Large intestine (tissue), 3 donors: ENCODE measurements around the gene GNAZ. TPM values are rescaled to one million over a fixed set of nuclear protein-coding genes. Genes with fewer than 3 reads are reported as not detected.

Experiments used
- DNase-seq, 2 donors: peaks; one replicate each; pipeline versions ENCODE4 v3.0.0 to v3.0.0-alpha.2; 2013
- H3K27ac ChIP-seq: one replicate; pipeline ENCODE4 v1.5.1; 2013; ENCODE audit warnings: low read length
- H3K27me3 ChIP-seq: 2 replicates; pipeline ENCODE4 v1.6.1; 2013; ENCODE audit warnings: low read length; ENCODE audit not compliant: control insufficient read depth, insufficient read depth
- H3K36me3 ChIP-seq: 2 replicates; pipeline ENCODE4 v1.6.1; 2013; ENCODE audit warnings: low read length; ENCODE audit not compliant: control insufficient read depth, insufficient read depth
- H3K4me1 ChIP-seq: one replicate; pipeline ENCODE4 v1.6.1; 2013; ENCODE audit warnings: low read length; ENCODE audit not compliant: control insufficient read depth, insufficient read depth
- H3K4me3 ChIP-seq: one replicate; pipeline ENCODE4 v1.5.1; 2013; ENCODE audit warnings: low read length
- H3K9me3 ChIP-seq: one replicate; pipeline ENCODE4 v1.6.1; 2013; ENCODE audit warnings: mild to moderate bottlenecking, low read depth, low read length, moderate library complexity; ENCODE audit not compliant: control insufficient read depth
- WGBS: methylation state at CpG from one replicate; pipeline ENCODE4 v1.1.5; 2013; ENCODE audit warnings: low lambda C conversion rate; ENCODE audit not compliant: insufficient coverage; 5-methylcytosine and 5-hydroxymethylcytosine counted together
- polyA plus RNA-seq: library from polyadenylated mRNA; unstranded; fragments of 120-200 nt; gene quantifications from one replicate; pipeline ENCODE4 v1.2.1, GENCODE V29; 2013

Gene GNAZ
- polyA plus RNA-seq, 1 donor: 4.6 TPM

DNA sequence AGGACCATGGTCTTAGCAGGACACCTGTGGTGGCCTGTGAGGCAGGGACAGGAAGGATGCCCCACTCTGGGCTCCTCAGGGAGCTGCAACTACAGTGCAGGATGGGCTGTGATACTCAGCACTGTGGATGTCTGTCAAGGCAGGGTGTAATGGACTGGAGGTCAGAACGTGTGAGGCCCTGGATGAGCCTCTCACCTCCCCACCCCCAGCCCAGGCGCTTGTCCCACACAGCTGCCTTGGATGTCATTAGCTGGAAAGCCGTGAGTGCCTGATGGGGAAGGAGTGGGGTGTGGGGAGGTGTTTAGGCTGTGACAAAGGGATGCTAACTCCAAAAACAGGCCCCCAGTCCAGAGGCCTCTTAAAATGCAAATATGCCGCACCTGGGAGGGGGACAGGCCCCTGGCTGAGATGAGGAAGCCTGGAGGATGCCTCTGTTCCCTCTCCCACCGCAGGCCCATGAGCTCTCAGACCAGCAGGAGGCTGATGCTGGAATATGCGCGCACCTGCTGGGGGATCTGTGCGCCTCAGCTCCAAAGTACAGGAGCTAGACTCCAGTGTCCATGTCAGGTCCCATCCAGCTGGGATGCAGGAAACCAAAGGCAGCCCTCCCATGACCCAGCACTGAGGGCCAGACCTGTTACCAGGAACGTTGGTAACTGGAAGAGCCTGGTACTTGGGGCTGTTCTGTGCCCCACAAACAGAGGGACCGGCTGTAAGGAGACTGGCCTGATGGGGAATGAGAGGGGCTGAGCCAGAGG is 46.4 kb downstream of the GNAZ start:
- no CpG with 5 or more reads among the region's 10 CpGs for WGBS
- Histone ChIP-seq H3K36me3 (no peaks in the 10 kb centered on the region), H3K27me3 (no peaks in the 10 kb centered on the region), H3K9me3 (no peaks in the 10 kb centered on the region), H3K4me1 (no peaks in the 10 kb centered on the region), H3K4me3 (no peak overlapping the region), H3K27ac (no peak overlapping the region)
- DNase-seq: no peak

DNA sequence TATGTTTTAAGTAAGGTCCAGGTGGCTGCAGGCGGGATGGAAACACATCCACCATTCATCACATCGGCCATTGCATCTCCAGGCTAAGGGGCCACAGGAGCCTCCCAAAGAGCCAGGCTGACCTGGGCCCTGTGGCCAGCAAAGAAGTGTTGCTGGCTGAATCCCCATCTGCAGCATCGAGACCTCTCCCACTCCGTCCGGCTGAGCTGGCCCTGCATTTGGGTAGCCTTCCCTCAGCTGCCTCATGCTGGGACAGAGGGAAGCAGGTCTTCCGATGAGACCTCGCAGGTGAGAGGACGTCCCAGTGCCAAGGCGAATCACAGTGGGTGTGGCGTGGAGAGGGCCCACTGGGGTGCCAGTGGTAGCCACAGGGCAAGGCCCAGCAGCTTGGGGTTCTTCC is 47.0 kb downstream of the GNAZ start:
- H3K36me3 ChIP-seq: no peaks in the 10 kb centered on the region
- no CpG with 5 or more reads among the region's 10 CpGs for WGBS
- H3K4me1 ChIP-seq: no peaks in the 10 kb centered on the region
- no peak overlapping the region for H3K27ac ChIP-seq
- no peaks in the 10 kb centered on the region for H3K9me3 ChIP-seq
- no peaks in the 10 kb centered on the region for H3K27me3 ChIP-seq
- no peak for DNase-seq
- no peak overlapping the region for H3K4me3 ChIP-seq

DNA sequence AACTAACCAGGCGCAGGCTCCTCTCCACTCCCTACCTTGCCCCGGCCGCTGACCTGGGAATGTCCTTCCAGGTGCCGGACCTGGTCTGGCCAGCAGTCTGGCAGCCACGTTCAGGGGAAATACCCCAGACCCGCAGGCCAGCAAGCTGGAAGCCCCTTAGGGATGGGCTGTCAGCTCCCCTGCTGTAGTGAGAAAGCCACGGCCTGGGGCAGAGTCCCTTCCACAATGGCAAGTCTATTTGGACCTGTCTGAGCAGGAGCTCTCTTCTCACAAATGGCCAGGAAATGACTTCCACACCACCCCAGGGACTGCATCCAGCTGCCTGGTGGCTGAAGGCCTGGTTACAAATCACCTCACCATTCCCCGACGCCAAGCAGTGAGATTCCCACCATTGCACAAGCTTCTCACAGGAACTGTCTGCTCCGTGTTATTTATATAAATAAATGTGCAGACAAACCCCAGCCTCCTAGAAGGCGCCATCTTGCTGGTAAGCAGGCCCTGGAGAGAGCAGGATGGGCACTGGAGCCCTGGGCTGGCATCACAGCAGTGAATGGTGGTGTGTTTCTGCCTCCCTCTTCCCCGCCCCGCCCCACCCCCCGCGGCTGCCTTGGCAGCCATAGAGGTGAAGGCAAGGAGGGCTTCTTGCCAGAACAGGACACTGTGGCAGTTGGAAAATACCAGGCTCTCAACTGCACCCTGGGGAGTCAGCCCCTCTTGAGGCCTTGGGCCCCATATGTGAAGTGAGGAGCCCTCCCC is 47.8 kb downstream of the GNAZ start:
- no peaks in the 10 kb centered on the region for H3K36me3 ChIP-seq
- no peaks in the 10 kb centered on the region for H3K4me1 ChIP-seq
- no peak for DNase-seq
- no peak overlapping the region for H3K27ac ChIP-seq
- H3K9me3 ChIP-seq: no peaks in the 10 kb centered on the region
- H3K4me3 ChIP-seq: no peak overlapping the region
- H3K27me3 ChIP-seq: no peaks in the 10 kb centered on the region
- WGBS: no CpG with 5 or more reads among the region's 15 CpGs

DNA sequence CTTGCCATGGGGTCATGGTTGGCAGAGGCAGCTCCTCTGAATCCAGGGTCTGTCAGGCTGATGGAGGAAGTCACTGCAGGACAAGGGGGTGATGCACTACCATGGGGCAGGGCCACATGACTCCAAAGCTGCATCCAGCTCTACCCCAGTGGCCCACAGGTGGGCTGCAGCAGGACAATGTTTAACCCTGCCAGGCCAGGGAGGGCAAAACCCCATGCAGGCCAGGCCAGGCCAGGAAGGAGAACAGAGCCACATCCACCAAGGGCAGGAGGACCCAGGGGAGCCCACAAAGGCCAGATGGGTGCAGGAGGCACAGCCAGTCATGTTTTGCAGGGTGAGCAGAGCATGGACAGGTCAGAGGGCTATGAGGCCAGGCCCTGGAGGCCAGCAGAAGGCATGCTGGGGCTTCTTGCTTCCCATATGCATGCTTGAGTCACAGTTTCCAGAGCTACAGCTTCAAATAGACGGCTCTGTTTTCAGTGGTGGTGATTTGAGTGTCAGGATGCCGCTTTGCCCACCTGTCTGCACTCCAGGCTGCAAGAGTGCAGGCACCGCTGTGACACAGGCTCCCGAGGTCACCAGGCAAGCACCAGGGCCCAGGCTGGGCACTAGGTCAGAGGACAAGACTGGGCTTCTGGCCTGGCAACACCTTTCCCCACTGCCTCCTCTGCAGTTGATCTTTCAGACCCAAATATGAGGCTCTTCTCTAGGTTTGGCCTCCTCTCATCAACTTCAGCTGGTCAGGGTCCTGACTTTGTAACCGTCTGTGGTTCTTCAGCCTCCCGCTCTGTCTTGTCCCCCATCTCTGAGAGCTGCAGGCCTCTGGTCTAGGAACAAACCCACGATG is 48.6 kb downstream of the GNAZ start:
- WGBS: 100% methylated on average over 2 of the region's 7 CpGs
- H3K36me3 ChIP-seq: no peaks in the 10 kb centered on the region
- no peak overlapping the region for H3K27ac ChIP-seq
- H3K9me3 ChIP-seq: no peaks in the 10 kb centered on the region
- no peak overlapping the region for H3K4me3 ChIP-seq
- no peak for DNase-seq
- no peaks in the 10 kb centered on the region for H3K27me3 ChIP-seq
- H3K4me1 ChIP-seq: no peaks in the 10 kb centered on the region

DNA sequence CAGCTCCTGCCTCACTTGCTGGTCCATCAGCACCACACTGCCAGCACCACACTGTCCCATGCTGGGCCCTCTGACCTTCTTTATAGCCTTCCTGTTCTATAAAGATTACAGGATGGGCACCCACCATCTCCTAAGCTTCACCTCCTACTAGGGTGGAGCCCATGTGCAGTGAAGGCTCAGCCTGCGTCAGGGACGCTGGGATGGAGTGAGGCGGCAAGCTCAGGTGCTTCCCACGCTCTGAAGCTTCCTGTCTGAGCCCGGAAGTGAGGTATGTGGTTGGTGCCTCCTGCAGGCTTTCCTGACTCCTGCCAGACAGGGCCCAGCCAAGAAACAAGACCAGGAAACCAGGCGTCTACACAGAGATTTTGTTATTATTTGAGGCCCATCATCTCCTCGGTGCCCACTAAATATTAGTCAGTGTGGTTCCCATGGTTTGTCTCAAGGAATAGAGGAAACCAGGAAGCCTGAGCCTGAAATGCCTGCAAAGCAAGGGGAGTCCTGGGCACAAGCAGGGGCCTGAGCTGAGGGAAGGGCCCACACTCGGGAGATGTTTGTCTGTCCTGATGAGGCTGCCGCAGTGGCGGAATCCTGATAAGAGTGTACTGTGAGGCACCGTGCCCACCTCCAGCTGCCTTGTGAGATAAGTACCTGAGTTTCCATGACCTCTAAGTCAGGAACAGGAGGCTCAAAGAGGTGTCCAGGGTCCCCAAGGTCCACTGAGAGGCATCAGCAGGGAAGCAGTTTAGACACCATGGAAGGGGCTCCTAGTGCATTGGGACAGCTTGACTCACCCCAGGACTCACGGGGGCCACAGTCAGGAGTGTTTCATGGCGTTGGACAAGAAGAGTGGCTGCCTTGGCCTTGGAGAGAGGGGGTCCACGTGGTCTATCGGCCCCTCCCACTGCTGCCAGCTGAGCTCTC is 49.4 kb downstream of the GNAZ start:
- H3K27ac ChIP-seq: no peak overlapping the region
- H3K9me3 ChIP-seq: no peaks in the 10 kb centered on the region
- WGBS: no CpG with 5 or more reads among the region's 15 CpGs
- H3K27me3 ChIP-seq: no peaks in the 10 kb centered on the region
- no peaks in the 10 kb centered on the region for H3K4me1 ChIP-seq
- no peak overlapping the region for H3K4me3 ChIP-seq
- H3K36me3 ChIP-seq: no peaks in the 10 kb centered on the region
- DNase-seq: no peak

DNA sequence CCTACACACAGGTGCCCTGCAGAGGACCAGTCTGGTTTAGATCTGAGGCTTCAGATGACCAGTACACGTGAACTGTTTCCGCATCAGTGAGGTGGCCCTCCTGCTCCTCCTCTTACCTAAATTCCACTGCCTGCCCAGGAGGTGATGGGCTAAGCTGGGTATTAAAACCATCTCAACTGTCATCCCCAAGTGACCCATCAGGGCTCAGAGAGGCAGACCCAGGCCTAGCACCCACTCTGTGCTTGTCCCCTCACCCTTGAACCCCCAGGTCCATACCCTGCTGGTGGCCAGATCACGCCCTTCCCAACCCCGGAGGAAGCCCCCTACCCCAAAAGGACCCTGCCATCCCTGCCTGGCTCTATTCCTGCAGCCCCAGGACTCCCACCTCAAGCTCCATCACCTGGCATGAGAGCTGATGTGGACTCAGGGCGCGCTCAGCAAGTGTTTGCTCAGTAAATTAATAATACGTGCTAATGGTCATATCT is 50.1 kb downstream of the GNAZ start:
- DNase-seq: no peak
- no peaks in the 10 kb centered on the region for H3K4me1 ChIP-seq
- H3K27ac ChIP-seq: no peak overlapping the region
- WGBS: no CpG with 5 or more reads among the region's 7 CpGs
- H3K4me3 ChIP-seq: no peak overlapping the region
- H3K36me3 ChIP-seq: no peaks in the 10 kb centered on the region
- no peaks in the 10 kb centered on the region for H3K27me3 ChIP-seq
- no peaks in the 10 kb centered on the region for H3K9me3 ChIP-seq

DNA sequence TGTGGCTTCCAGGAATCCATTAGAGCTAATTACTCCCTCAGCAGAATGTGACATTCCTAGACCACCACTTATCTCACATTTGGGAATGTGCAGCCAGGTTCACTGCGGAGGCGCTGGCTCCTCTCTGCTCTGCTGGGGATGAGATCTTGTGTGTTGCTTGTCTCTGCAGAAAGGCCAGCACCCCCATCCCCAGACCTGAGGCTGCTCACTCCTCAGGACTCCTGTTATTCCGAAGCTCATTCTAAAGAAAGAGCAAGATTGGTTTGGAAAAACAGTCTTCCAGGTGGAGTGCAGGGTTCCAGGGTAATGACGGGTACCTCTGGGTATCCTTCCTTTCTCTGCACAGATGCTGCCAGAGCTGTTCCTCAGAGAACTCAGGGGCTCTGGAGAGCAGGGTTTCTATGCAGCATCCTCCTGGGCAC is 50.7 kb downstream of the GNAZ start:
- Histone ChIP-seq H3K4me1 (no peaks in the 10 kb centered on the region), H3K27me3 (no peaks in the 10 kb centered on the region), H3K9me3 (no peaks in the 10 kb centered on the region), H3K27ac (no peak overlapping the region), H3K36me3 (no peaks in the 10 kb centered on the region), H3K4me3 (no peak overlapping the region)
- DNase-seq: no peak
- no CpG with 5 or more reads among the region's 4 CpGs for WGBS

DNA sequence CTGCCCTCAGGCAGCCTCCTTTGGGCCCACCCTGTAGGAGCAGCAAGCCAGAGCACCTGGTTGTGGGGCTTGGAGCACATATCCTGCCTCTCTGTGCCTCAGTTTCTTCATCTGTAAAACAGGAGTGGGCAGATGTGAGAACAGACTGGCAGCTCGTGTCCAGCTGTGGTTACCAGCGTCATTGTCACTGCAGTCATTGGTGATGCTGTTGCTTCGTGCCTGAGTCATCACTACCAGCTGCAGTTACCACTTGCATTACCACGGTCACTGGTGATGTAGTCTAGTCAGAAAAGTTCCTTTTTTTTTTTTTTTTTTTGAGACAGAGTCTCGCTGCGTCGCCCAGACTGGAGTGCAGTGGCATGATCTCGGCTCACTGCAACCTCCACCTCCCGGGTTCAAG is 51.1 kb downstream of the GNAZ start:
- Histone ChIP-seq H3K27ac (no peak overlapping the region), H3K27me3 (no peaks in the 10 kb centered on the region), H3K36me3 (no peaks in the 10 kb centered on the region), H3K9me3 (no peaks in the 10 kb centered on the region), H3K4me1 (no peaks in the 10 kb centered on the region), H3K4me3 (no peak overlapping the region)
- no peak for DNase-seq
- WGBS: no CpG with 5 or more reads among the region's 9 CpGs

DNA sequence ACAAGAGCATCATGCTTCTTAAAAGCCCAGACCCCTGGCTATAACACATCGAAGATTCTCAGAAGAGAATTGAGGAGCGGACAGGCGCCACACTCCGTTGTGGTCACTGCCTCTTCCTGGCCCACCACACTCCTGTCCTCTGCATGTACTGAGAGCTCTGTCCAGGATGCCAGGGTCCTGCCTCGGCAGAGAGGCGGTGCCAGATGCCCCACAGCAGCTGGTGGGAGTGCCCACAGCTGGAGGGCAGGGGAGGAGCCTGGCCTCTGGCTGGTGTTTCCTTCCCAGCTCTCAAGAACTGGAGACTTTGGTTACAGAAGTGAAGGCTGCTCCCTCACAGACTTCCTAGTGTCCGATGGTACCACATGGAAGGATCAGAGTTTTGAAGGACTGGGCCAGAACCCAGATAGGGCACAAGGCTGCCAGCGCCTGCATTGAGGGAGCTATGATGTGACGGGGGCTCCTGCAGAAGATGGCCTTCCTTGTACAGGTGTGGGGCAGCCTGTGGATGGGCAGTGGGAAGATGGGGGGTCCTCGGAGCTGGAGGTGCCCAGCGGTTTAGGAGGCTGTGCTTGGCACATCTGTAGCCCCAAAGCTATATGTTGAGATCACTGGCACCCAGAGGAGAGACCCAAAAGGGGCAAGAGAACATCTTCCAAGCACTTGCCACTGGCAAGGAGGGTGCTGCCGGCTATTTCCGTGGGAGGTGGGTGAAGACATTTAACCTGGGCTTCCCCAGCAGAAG is 52.1 kb downstream of the GNAZ start:
- H3K27me3 ChIP-seq: no peaks in the 10 kb centered on the region
- H3K36me3 ChIP-seq: no peaks in the 10 kb centered on the region
- no peak for DNase-seq
- WGBS: no CpG with 5 or more reads among the region's 13 CpGs
- no peaks in the 10 kb centered on the region for H3K9me3 ChIP-seq
- H3K4me1 ChIP-seq: no peaks in the 10 kb centered on the region
- H3K4me3 ChIP-seq: no peak overlapping the region
- no peak overlapping the region for H3K27ac ChIP-seq
